HG02571 (cell line): ENCODE measurements around the gene RBBP5.

Source experiments
- ATAC-seq: cut with Tn5 transposase; IDR thresholded peaks from one replicate; pipeline ENCODE4 v1.9.1; 2021; ENCODE audit warnings: mild to moderate bottlenecking, moderate library complexity; ENCODE audit not compliant: unreplicated experiment

Gene RBBP5

GRCh38 chr1:205076245-205076761 lies 45.5 kb downstream of the RBBP5 start:
- ATAC-seq = no peak

- ATAC-seq = no peak
These were observed 46.1 kb downstream of the RBBP5 start for GRCh38 chr1:205075642-205076155.

GRCh38 chr1:205074513-205074912 lies 47.3 kb downstream of the RBBP5 start:
- no peak for ATAC-seq

GRCh38 chr1:205074084-205074483 lies 47.7 kb downstream of the RBBP5 start:
- ATAC-seq = no peak

DNA sequence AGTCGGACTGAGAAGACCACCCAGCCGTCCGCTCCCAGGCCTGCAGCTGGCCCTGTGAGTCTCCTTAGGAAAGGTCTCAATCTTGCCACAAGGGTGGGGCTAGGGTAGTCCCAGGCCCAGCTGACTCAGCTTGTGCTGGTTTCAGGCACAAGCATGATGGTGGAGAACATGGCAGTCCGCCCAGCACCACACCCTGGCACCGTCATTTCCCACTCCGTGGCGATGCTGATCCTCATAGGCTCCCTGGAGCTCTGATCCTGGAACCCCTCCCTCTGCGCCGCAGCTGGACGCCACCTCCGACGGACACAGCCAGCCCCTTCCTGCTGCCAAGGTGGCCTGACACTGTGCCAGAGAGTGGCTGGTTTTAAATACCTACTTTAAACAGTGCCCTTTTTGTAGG lies 48.3 kb downstream of the RBBP5 start:
- no peak for ATAC-seq

DNA sequence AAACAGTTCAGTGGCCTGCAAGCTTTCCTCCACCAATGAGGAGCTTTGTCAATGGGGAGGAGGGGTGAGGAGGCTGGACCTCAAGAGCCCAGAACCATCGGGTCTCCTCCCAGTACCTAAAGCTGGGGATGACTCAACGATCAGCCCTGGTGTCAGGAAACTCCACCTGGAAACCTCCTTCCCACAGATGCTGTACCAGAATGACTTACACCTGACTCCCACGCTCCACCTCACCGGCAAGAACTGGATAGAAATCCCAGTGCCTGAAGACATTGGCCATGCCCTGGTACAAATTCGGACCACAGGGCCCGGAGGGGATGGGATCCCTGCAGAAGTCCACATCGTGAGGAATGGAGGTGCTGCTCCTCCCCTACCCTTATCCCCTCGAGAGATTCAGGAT lies 48.9 kb downstream of the RBBP5 start:
- no peak for ATAC-seq

DNA sequence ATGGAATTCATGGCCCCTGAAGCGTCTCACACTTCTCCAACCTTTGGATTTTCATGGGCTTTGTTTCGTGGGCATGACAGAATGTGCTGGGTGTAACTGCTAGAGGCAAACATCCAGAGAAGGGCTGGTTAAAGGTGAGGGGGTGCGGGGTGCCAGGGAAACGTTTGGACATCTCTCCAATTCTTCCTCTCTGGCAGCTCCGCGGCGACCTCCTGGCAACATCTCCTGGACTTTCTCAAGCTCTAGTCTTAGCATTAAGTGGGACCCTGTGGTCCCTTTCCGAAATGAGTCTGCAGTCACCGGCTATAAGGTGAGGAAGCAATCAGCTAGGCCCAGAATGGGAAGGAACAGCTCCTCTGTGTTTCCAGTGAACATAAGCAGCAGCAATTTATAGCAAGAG lies 49.5 kb downstream of the RBBP5 start:
- ATAC-seq = no peak

DNA sequence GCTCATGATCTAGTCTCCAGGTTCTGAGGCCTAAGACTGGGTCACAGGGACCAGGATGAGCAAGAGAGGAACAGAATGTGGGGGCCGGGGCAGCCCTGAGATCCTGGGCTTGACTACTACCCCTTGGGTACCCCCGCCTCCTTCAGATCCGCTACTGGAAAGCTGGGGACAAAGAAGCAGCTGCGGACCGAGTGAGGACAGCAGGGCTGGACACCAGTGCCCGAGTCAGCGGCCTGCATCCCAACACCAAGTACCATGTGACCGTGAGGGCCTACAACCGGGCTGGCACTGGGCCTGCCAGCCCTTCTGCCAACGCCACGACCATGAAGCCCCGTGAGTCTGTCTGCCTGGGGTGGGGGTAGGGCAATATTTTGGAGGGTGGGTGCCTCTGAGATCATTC lies 50.0 kb downstream of the RBBP5 start:
- ATAC-seq = no peak

DNA sequence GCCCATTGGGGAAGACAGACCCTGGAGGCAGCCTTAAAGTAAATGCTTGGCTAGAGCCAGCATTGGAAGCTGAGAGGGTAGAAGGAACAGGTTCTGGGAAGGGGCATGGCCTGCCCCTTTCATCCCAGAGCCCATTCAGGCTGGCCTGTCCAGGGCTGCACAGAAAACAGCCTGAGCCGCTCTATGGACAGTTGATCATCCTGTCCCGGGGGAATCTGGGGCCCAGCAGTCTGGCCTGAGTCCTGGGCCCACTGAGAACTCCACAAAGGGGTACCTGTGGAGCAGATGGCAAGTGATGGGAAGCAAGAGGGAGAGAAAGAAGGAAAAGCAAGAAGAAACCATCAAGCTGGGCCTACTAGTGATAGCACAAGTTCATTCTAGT lies 50.8 kb downstream of the RBBP5 start:
- no peak for ATAC-seq

- no peak for ATAC-seq
These were observed 52.2 kb downstream of the RBBP5 start for GRCh38 chr1:205069371-205070125.

- ATAC-seq = no peak
These were observed 53.2 kb downstream of the RBBP5 start for GRCh38 chr1:205068457-205069040.

GRCh38 chr1:205068001-205068400 lies 53.8 kb downstream of the RBBP5 start:
- ATAC-seq = no peak

- no peak for ATAC-seq
These were observed 54.7 kb downstream of the RBBP5 start for GRCh38 chr1:205067031-205067430.

DNA sequence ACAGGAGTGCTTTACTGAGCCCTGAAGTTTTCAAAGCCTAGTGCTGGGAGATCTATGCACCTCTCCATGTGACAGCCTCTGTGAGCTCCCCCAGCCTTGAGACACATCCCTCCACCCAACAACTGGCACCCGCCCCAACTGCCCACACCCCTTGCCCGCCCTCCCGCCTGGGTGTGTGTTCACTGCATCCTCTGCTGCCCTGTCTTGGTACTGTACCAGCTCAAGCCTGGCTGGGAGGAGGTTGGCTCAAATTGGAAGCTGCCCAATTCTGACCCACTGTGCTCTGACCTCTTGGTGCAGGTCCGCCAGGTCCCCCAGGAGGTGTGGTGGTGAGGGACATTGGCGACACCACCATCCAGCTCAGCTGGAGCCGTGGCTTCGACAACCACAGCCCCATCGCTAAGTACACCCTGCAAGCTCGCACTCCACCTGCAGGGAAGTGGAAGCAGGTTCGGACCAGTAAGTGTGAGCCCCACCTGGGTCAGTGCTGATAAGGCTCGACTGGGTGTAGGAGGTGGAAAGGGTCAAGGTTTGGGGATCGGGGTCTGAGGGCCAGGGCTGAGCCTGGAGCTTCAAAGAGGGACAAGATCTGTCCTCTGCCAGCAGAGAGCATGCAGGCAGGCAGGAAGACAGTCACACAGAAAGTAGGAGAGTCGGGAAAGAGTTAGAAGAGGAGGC lies 55.5 kb downstream of the RBBP5 start:
- ATAC-seq = no peak

- no peak for ATAC-seq
These were observed 56.1 kb downstream of the RBBP5 start for GRCh38 chr1:205065666-205066065.

GRCh38 chr1:205064741-205065316 lies 56.9 kb downstream of the RBBP5 start:
- ATAC-seq = no peak

- no peak for ATAC-seq
These were observed 57.5 kb downstream of the RBBP5 start for GRCh38 chr1:205064301-205064700.

GRCh38 chr1:205062895-205063294 lies 58.9 kb downstream of the RBBP5 start:
- ATAC-seq = no peak

DNA sequence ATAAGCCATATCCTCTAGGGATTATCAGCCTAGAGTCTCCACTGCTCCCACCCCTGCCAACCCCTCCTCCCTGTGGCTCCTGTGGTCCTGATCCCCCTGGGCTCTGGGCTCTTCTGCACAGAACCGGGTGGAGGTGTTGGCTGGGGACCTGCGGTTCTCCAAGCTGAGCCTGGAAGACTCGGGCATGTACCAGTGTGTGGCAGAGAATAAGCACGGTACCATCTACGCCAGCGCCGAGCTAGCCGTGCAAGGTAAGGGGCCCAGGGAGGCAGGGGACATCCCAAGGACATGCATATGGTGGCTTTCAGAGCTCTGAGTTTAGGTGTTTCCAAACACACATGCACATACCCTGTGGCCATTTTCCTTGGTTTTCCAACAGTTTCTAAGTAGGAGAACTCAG lies 59.5 kb downstream of the RBBP5 start:
- ATAC-seq = no peak

DNA sequence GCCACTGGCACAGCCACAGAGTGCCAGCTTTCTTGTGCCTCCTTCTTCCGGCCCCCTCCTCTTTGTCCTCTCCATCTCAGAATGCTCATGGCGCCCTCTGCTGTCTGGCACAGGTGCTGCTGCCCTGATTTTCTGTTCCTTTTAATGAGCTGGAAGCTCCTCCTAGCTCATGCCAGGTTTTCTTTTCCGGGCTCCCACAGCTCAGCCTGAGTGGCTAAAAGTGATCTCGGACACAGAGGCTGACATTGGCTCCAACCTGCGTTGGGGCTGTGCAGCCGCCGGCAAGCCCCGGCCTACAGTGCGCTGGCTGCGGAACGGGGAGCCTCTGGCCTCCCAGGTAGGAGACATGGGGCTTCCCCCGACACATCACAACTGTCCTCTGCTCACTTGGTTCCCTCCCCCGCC lies 60.1 kb downstream of the RBBP5 start:
- no peak for ATAC-seq

DNA sequence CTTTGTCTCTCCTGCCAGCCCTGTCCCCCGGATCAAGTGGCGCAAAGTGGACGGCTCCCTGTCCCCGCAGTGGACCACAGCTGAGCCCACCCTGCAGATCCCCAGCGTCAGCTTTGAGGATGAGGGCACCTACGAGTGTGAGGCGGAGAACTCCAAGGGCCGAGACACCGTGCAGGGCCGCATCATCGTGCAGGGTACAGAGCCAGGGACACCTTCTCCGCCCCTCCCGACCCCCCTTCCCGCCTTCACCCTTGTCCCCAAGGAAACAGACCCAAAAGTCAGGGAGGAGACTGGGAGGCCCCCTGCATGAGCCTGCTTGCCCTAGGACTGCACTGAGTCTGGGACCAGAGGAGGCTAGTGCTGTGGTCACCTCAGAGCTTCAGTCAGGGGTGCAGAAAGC lies 60.6 kb downstream of the RBBP5 start:
- no peak for ATAC-seq
